IPS-11a (cell line): ENCODE data around the gene PES1.
"Not testable (repeated sequence)": the region's sequence is repeated elsewhere in the genome, so short reads cannot be mapped to it uniquely, and the experiment has no call there.

Experiments used
- H3K4me3 ChIP-seq: one replicate; pipeline ENCODE4 v1.5.1; 2013; ENCODE audit warnings: low read depth, low read length, control low read depth

The PES1 gene

DNA sequence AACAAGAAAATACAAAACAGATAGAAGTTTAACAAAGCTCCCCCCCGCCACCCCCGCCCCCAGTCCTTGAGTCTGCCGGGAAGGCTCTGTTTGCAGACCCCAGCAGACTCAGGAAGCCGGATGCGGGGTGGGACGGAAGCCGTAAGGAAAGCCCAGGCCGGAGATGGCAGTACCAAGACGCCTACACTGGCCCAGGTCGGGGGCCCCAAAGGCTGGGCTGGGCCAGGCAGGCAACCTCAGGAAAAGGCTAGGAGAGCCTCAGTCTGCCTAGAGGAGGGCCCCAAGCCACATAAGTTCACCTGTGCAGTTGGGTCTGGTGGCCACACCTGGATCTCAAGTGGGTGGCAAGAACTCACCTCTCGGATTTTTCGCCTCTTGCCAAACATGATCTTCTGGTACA, 13.2 kb downstream of the PES1 start:
- H3K4me3 ChIP-seq, result no peak overlapping the region

GRCh38 chr22:30575859-30576258, 15.9 kb downstream of the PES1 start:
- H3K4me3 ChIP-seq, result no peak overlapping the region

- peak overlapping the region; percentile 27 for H3K4me3 ChIP-seq
These were observed 16.6 kb downstream of the PES1 start for GRCh38 chr22:30574997-30575671.

- H3K4me3 ChIP-seq, result peak within 1 kb of the TSS; percentile 62
These were observed 17.4 kb downstream of the PES1 start, which contains the start of gene GAL3ST1 for GRCh38 chr22:30574095-30574981. TSS of gene GAL3ST1 (minus strand) at chr22:30574665. CDS start at chr22:30557392, 17,273 bp downstream.

- H3K4me3 ChIP-seq, result peak overlapping the region; percentile 62
These were observed 18.1 kb downstream of the PES1 start for GRCh38 chr22:30573594-30574094.

DNA sequence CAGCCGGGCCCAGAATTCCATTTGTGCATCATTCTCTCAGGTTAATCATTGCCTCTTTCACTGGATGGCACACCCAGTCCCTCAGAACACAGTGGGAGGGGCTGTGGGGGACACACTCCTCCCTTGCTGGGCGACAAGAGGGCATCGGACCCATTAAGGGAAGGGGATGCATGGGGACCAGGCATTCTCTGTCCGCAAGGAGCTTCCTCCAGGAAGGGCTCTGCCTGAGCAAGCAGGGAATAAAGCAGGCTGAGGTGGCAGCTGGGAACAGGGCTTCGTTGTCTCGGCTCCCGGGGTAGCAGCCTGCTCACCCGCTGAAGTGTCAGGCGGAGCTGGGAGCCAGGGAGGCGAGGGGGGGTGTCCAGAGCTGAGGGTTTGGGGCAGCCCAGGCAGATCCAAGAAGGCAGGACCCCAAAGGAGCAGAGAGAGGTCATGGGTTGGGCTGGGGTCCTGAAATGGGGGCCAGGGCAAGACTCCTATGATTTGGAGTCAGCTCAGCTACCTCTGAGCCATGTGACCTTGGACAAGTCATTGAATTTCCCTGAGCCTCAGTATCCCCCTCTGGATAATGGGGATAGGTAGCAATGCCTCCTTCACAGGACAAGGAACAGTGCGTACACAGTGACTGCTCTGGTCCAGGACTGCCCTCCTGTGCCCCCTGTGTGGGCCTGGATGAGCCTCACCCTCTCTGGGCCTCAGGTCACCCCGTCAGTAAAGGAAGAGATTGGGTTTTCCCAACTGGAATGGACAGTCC, 18.7 kb downstream of the PES1 start:
- H3K4me3 ChIP-seq, result no peak overlapping the region

GRCh38 chr22:30572210-30572609, 19.5 kb downstream of the PES1 start:
- no peak overlapping the region for H3K4me3 ChIP-seq

- H3K4me3 ChIP-seq, result no peak overlapping the region
These were observed 22.0 kb downstream of the PES1 start for GRCh38 chr22:30569674-30570202.

DNA sequence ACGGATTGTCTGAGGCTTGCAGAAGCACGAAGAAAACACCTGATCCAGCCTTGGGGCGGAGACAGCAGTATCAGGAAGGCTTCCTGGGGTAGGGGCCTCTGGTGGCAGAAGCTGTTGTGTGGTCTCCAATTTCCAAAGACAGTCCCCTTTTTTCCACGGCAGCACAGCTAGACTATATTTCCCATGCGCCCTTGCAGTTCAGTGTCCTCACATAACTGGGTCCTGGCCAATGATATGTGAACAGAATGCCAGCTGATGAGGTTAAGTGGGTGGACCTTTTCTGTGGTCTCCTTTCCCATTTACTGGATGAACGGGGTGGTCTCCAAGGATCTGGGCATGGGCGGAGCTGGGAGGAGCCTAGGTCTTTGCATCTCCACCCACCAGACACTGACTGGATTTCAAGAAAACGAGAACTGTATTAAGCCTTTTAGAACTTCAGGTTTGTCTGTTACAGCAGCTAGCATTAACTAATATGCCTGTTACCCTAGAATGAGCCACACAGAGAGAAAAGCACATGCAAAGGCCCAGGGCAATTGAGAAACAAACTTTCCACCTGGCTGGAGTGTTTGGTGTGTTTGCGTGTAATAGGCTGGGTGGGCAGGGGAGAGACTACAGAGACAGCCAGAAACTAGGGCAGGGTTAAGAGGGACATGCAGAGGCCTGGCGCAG, 23.4 kb downstream of the PES1 start:
- no peak overlapping the region for H3K4me3 ChIP-seq

- H3K4me3 ChIP-seq, result not testable (repeated sequence)
These were observed 24.4 kb downstream of the PES1 start for GRCh38 chr22:30567277-30567676.

- no peak overlapping the region for H3K4me3 ChIP-seq
These were observed 25.6 kb downstream of the PES1 start for GRCh38 chr22:30566125-30566524.

- H3K4me3 ChIP-seq, result no peak overlapping the region
These were observed 26.4 kb downstream of the PES1 start for GRCh38 chr22:30565341-30565740.

DNA sequence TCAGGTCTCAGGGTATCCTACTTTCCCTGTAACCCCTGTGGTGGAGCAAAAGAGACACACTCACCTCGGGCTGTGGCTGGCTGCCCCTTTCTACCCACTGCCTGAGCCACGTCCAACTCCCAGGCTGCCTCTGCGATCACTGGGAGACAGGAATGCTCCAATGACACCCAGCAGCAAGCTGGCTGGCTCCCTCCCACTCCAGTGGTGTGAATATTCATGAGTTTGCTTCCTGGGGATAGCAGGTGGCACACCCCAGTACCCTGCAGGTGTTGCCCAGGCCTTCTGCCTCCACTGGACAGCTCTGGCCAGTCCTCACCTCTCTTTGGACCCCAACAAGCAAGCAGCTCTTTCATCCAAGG, 27.0 kb downstream of the PES1 start:
- no peak overlapping the region for H3K4me3 ChIP-seq

DNA sequence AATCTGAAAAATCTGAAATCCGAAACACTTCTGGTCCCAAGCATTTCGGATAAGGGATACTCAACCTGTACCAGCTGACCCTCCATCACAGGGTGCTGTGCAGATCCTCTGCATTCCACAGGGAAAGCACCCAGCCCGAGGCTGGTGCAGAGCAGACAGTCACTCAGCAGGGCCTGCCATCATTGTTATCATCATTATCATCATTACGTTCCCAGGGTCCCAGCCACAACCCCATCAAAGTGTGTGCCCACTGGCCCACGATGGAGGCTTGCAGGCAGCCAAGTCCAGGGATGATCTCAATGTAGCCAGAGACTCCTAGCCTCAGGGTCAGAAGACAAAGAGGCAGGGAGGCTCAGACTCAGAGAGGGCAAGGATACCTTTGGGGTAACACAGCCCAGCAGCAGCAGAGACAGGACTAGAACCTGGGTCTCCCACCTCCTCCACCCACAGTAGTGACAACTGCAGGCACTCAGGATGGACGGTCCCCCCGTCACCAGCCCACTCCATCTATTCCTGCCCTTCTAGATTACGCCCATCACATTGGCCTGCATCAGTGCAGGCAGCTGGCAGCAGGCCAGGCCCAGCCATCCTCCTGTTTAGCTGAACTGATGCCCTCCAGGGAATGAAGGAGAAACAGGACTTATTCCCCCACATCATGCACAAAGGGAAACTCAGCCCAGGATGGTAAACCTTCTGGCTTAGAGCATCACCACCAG, 27.5 kb downstream of the PES1 start:
- no peak overlapping the region for H3K4me3 ChIP-seq

DNA sequence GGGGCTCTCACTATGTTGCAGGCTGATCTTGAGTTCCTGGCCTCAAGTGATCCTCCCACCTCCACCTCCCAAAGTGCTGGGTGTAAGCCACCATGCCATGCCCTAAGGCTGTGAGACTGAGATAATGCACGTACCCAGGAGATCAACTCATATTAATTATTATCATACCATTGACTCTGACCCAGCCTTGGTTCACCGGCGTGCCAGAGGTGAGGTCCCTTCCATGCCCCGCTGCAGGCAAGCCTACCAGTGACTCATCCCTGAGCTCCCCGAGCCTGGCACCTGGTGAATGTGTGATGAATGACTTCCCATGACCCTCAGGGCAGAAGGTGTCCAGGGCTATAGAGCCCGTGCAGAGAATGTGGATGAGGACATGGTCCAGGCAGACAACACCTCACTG, 29.3 kb downstream of the PES1 start:
- no peak overlapping the region for H3K4me3 ChIP-seq

DNA sequence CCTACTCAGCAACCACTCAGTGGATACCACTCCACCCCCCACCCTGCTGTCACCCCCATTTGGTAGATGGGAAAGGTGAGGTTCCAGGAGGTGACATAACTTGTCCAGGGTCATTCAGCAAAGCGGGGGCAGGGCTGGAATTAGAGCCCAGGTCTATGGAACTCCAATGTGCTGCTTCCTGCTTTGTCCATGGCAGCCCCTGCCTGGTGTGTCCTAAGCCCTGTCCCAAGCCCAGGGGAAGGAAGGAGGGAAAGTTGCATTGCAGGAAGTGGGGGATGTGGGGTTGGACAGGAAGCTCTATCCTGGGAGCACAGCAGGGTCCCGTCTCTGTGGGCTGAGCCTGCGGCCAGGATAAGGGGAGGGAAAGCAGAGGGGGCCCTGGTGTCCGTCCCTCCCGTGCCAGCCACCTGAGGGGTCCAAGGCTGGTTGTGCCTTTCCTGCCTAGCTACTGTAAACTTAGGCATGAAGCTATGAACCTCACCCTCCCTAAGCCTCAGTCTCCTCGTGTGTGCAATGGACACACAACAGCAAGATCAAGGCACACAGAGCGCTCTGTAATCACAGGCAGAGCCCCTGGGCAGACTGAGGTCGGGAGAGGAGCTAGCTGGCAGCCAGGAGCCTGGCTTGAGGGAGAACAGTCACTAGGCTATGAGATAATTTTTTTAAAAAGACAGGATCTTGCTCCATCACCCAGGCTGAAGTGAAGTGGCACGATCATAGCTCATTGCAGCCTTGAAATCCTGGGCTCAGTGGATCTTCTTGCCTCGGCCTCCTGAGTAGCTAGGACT, 30.1 kb downstream of the PES1 start:
- no peak overlapping the region for H3K4me3 ChIP-seq

- not testable (repeated sequence) for H3K4me3 ChIP-seq
These were observed 31.0 kb downstream of the PES1 start for GRCh38 chr22:30560643-30561202.

- H3K4me3 ChIP-seq, result no peak overlapping the region
These were observed 31.8 kb downstream of the PES1 start for GRCh38 chr22:30559889-30560288.

- H3K4me3 ChIP-seq, result no peak overlapping the region
These were observed 34.5 kb downstream of the PES1 start for GRCh38 chr22:30557243-30557642.
